ENCODE results near the gene SEMA3E.

The SEMA3E gene

GRCh38 chr7:83608716-83609115 lies 40.2 kb downstream of the SEMA3E start:
- H3K27me3 ChIP-seq (ENCODE audit: insufficient read depth, poor library complexity, severe bottlenecking), result no peaks in the 10 kb centered on the region
- no peak for DNase-seq (ENCODE audit: low read depth in 1 of 2, low spot score in 1 of 2)
- no peak for TF ChIP-seq CTCF (IDR thresholded peaks at IDR 0.05; ENCODE audit: insufficient read depth, low read length)
- TF ChIP-seq GABPA (IDR thresholded peaks at IDR 0.05; ENCODE audit: low read depth), result no peak
- no peak for TF ChIP-seq REST (IDR thresholded peaks at IDR 0.05; ENCODE audit: insufficient replicate concordance, low read depth)
- no peak for TF ChIP-seq POLR2AphosphoS5 (IDR thresholded peaks at IDR 0.05; ENCODE audit: low read depth)
- TF ChIP-seq SPI1 (IDR thresholded peaks at IDR 0.05; ENCODE audit: borderline replicate concordance, low read depth), result no peak
- H3K27ac ChIP-seq (replicated peaks), result no peak overlapping the region
- no peak overlapping the region for H3K4me3 ChIP-seq (replicated peaks; ENCODE audit: insufficient read depth, low read length)

GRCh38 chr7:83603649-83604048 lies 45.3 kb downstream of the SEMA3E start:
- no peak overlapping the region for H3K4me3 ChIP-seq (replicated peaks; ENCODE audit: insufficient read depth, low read length)
- H3K27me3 ChIP-seq (ENCODE audit: insufficient read depth, poor library complexity, severe bottlenecking), result no peaks in the 10 kb centered on the region
- DNase-seq (ENCODE audit: low read depth in 1 of 2, low spot score in 1 of 2), result no peak
- no peak overlapping the region for H3K27ac ChIP-seq (replicated peaks)
- TF ChIP-seq SPI1 (IDR thresholded peaks at IDR 0.05; ENCODE audit: borderline replicate concordance, low read depth), result no peak
- no peak for TF ChIP-seq GABPA (IDR thresholded peaks at IDR 0.05; ENCODE audit: low read depth)
- no peak for TF ChIP-seq CTCF (IDR thresholded peaks at IDR 0.05; ENCODE audit: insufficient read depth, low read length)
- TF ChIP-seq REST (IDR thresholded peaks at IDR 0.05; ENCODE audit: insufficient replicate concordance, low read depth), result no peak
- no peak for TF ChIP-seq POLR2AphosphoS5 (IDR thresholded peaks at IDR 0.05; ENCODE audit: low read depth)

- Histone ChIP-seq H3K27me3 (ENCODE audit: insufficient read depth, poor library complexity, severe bottlenecking) (no peaks in the 10 kb centered on the region), H3K4me3 (replicated peaks; ENCODE audit: insufficient read depth, low read length) (no peak overlapping the region), H3K27ac (replicated peaks) (no peak overlapping the region)
- TF ChIP-seq CTCF (IDR thresholded peaks at IDR 0.05; ENCODE audit: insufficient read depth, low read length) (no peak), POLR2AphosphoS5 (IDR thresholded peaks at IDR 0.05; ENCODE audit: low read depth) (no peak), REST (IDR thresholded peaks at IDR 0.05; ENCODE audit: insufficient replicate concordance, low read depth) (no peak), GABPA (IDR thresholded peaks at IDR 0.05; ENCODE audit: low read depth) (no peak), SPI1 (IDR thresholded peaks at IDR 0.05; ENCODE audit: borderline replicate concordance, low read depth) (no peak)
- DNase-seq (ENCODE audit: low read depth in 1 of 2, low spot score in 1 of 2), result no peak
Measured at GRCh38 chr7:83599131-83599530, 49.8 kb downstream of the SEMA3E start.
